Panc1 (cell line): ENCODE data around the gene CFAP298.
A peak's percentile ranks its signal among the peaks of the same experiment; 100 is the strongest.

ENCODE experiments used
- CTCF ChIP-seq: fragments of 450-650 bp; IDR thresholded peaks from 2 replicates; pipeline ENCODE4 v1.5.1; 2017; ENCODE audit warnings: mild to moderate bottlenecking
- POLR2AphosphoS5 ChIP-seq: IDR thresholded peaks from 2 replicates; pipeline ENCODE4 v1.6.1; 2012; ENCODE audit warnings: mild to moderate bottlenecking, low read depth, low read length, moderate library complexity
- TCF7L2 ChIP-seq: IDR thresholded peaks from 2 replicates; pipeline ENCODE4 v1.6.1; 2011; ENCODE audit warnings: mild to moderate bottlenecking, low read depth, low read length, inconsistent platforms

GRCh38 chr21:32562426-32562825 lies 49.8 kb downstream of the CFAP298 start:
- TF ChIP-seq TCF7L2 = no peak
- no peak for TF ChIP-seq POLR2AphosphoS5
- TF ChIP-seq CTCF = peak; percentile 79
